Mammary epithelial cell (primary cell): Measurements from ENCODE around the gene SLC15A5.

Experiments
- EZH2 ChIP-seq: IDR thresholded peaks from 2 replicates; pipeline ENCODE4 v1.6.1; 2012; ENCODE audit warnings: low read length, inconsistent platforms, borderline replicate concordance
- TF ChIP-seq, protein P1 (sequence below), 2 donors: IDR thresholded peaks in 1 of 2; conservative IDR thresholded peaks in 1 of 2; 2 replicates each; pipeline ENCODE4 v1.5.1; 2011 to 2012; ENCODE audit warnings: inconsistent platforms in 2 of 2, low read length in 2 of 2, mild to moderate bottlenecking in 2 of 2, control low read depth in 1 of 2, low read depth in 1 of 2; ENCODE audit not compliant: insufficient read depth in 1 of 2; ENCODE audit errors: extremely low read depth in 1 of 2

DNA sequence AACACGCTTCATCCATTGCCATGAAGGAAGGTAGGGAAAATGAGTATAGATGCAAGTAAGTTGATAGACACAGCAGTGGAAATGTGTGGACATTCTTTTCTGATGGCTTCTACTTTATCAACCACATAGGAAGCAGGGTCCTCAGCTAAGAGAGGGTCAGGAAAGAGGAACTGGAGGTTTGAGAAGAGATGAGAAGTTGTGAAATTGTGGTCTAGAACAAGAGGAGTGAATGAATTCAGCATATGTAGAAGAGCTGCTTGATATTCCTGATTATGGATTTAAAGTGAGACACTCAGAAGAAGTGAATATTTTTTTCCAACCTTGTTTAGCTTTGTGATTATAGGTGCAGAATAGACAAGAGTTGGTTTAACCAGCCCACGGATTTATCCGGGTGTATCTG, 128.5 kb downstream of the SLC15A5 start:
- TF ChIP-seq, protein P1, sequence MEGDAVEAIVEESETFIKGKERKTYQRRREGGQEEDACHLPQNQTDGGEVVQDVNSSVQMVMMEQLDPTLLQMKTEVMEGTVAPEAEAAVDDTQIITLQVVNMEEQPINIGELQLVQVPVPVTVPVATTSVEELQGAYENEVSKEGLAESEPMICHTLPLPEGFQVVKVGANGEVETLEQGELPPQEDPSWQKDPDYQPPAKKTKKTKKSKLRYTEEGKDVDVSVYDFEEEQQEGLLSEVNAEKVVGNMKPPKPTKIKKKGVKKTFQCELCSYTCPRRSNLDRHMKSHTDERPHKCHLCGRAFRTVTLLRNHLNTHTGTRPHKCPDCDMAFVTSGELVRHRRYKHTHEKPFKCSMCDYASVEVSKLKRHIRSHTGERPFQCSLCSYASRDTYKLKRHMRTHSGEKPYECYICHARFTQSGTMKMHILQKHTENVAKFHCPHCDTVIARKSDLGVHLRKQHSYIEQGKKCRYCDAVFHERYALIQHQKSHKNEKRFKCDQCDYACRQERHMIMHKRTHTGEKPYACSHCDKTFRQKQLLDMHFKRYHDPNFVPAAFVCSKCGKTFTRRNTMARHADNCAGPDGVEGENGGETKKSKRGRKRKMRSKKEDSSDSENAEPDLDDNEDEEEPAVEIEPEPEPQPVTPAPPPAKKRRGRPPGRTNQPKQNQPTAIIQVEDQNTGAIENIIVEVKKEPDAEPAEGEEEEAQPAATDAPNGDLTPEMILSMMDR (conservative IDR thresholded peaks at IDR 0.05 in 1 of 2, IDR thresholded peaks at IDR 0.05 in 1 of 2; ENCODE audit: extremely low read depth in 1 of 2, insufficient read depth in 1 of 2, low read depth in 1 of 2, low read length in 2 of 2), result no peak
- no peak for TF ChIP-seq EZH2
